Neural cell (in vitro differentiated cells): ENCODE data around the gene CCDC88A.

Experiments used
- RAD21 ChIP-seq: fragments of 450-650 bp; conservative IDR thresholded peaks from 2 replicates; pipeline ENCODE4 v1.6.1; 2014; ENCODE audit warnings: antibody characterized with exemption, mild to moderate bottlenecking, moderate library complexity
- TF ChIP-seq, protein P1 (sequence below): IDR thresholded peaks from 2 replicates; pipeline ENCODE4 v1.6.1; 2012; ENCODE audit warnings: borderline replicate concordance
- TF ChIP-seq, protein P2 (sequence below): fragments of 450-650 bp; IDR thresholded peaks from 2 replicates; pipeline ENCODE4 v1.5.1; 2014; ENCODE audit warnings: antibody characterized with exemption, mild to moderate bottlenecking, moderate library complexity; ENCODE audit not compliant: poor library complexity, severe bottlenecking

DNA sequence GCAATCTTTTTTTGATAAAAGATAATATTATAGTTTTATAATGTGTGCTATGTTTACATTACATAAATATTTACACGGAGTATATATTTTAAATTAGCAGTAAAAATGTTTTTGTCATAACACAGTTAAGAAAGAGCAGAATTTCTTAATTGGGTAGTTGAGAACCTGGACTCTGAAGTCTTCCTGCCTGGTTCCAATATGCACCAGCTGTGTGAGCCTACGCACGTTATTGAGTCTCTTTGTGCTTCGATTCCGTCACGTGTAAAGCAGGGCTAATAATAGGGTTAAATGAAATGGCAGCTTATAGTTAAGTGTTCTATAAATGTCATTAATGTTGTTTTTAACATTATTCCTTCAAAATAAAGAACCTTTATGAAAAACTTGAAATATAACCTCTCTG is 1.2 kb upstream of the CCDC88A start:
- TF ChIP-seq, protein P1, sequence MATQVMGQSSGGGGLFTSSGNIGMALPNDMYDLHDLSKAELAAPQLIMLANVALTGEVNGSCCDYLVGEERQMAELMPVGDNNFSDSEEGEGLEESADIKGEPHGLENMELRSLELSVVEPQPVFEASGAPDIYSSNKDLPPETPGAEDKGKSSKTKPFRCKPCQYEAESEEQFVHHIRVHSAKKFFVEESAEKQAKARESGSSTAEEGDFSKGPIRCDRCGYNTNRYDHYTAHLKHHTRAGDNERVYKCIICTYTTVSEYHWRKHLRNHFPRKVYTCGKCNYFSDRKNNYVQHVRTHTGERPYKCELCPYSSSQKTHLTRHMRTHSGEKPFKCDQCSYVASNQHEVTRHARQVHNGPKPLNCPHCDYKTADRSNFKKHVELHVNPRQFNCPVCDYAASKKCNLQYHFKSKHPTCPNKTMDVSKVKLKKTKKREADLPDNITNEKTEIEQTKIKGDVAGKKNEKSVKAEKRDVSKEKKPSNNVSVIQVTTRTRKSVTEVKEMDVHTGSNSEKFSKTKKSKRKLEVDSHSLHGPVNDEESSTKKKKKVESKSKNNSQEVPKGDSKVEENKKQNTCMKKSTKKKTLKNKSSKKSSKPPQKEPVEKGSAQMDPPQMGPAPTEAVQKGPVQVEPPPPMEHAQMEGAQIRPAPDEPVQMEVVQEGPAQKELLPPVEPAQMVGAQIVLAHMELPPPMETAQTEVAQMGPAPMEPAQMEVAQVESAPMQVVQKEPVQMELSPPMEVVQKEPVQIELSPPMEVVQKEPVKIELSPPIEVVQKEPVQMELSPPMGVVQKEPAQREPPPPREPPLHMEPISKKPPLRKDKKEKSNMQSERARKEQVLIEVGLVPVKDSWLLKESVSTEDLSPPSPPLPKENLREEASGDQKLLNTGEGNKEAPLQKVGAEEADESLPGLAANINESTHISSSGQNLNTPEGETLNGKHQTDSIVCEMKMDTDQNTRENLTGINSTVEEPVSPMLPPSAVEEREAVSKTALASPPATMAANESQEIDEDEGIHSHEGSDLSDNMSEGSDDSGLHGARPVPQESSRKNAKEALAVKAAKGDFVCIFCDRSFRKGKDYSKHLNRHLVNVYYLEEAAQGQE, result no peak
- no peak for TF ChIP-seq RAD21
- TF ChIP-seq, protein P2, sequence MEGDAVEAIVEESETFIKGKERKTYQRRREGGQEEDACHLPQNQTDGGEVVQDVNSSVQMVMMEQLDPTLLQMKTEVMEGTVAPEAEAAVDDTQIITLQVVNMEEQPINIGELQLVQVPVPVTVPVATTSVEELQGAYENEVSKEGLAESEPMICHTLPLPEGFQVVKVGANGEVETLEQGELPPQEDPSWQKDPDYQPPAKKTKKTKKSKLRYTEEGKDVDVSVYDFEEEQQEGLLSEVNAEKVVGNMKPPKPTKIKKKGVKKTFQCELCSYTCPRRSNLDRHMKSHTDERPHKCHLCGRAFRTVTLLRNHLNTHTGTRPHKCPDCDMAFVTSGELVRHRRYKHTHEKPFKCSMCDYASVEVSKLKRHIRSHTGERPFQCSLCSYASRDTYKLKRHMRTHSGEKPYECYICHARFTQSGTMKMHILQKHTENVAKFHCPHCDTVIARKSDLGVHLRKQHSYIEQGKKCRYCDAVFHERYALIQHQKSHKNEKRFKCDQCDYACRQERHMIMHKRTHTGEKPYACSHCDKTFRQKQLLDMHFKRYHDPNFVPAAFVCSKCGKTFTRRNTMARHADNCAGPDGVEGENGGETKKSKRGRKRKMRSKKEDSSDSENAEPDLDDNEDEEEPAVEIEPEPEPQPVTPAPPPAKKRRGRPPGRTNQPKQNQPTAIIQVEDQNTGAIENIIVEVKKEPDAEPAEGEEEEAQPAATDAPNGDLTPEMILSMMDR, result no peak
